GM19193 (cell line): ENCODE measurements around the gene OPCML.

Source experiments
- POLR2A ChIP-seq: IDR thresholded peaks from 4 replicates; pipeline ENCODE4 v1.6.1; 2011; ENCODE audit not compliant: insufficient read depth, insufficient read length; ENCODE audit errors: extremely low read depth

OPCML gene

GRCh38 chr11:132763503-132763902, 768.8 kb downstream of the OPCML start:
- no peak for TF ChIP-seq POLR2A

- TF ChIP-seq POLR2A = no peak
Observed at GRCh38 chr11:132755934-132756333, 776.4 kb downstream of the OPCML start.

GRCh38 chr11:132751516-132752250, 780.6 kb downstream of the OPCML start:
- TF ChIP-seq POLR2A = no peak

- TF ChIP-seq POLR2A = no peak
Observed at GRCh38 chr11:132746305-132746704, 786.0 kb downstream of the OPCML start.

- TF ChIP-seq POLR2A = no peak
Observed at GRCh38 chr11:132745306-132745705, 787.0 kb downstream of the OPCML start.

GRCh38 chr11:132744771-132745170, 787.5 kb downstream of the OPCML start:
- TF ChIP-seq POLR2A = no peak

- no peak for TF ChIP-seq POLR2A
Observed at GRCh38 chr11:132743601-132744000, 788.7 kb downstream of the OPCML start.

GRCh38 chr11:132742929-132743328, 789.4 kb downstream of the OPCML start:
- no peak for TF ChIP-seq POLR2A

- TF ChIP-seq POLR2A = no peak
Observed at GRCh38 chr11:132734217-132734616, 798.1 kb downstream of the OPCML start.

GRCh38 chr11:132728026-132728425, 804.3 kb downstream of the OPCML start:
- TF ChIP-seq POLR2A = no peak

- no peak for TF ChIP-seq POLR2A
Observed at GRCh38 chr11:132721526-132721925, 810.8 kb downstream of the OPCML start.

GRCh38 chr11:132719684-132720083, 812.6 kb downstream of the OPCML start:
- TF ChIP-seq POLR2A = no peak

- no peak for TF ChIP-seq POLR2A
Observed at GRCh38 chr11:132718711-132719671, 813.3 kb downstream of the OPCML start.

- TF ChIP-seq POLR2A = no peak
Observed at GRCh38 chr11:132717824-132718223, 814.5 kb downstream of the OPCML start.

- TF ChIP-seq POLR2A = no peak
Observed at GRCh38 chr11:132716037-132716436, 816.3 kb downstream of the OPCML start.
